Erythroblast (primary cell): ENCODE data around the gene ZNF709.

ENCODE experiments used
- GATA1 ChIP-seq: IDR thresholded peaks from 2 replicates; pipeline ENCODE4 v1.6.1; 2011; ENCODE audit warnings: low read depth, mild to moderate bottlenecking, control low read depth, low read length, moderate library complexity
- POLR2A ChIP-seq: IDR thresholded peaks from 2 replicates; pipeline ENCODE4 v1.6.1; 2011; ENCODE audit warnings: mild to moderate bottlenecking, low read length

GRCh38 chr19:12513531-12514061, 29.0 kb upstream of the ZNF709 start:
- TF ChIP-seq POLR2A, result no peak
- TF ChIP-seq GATA1, result no peak
